HEK293 (cell line): ENCODE measurements around the gene ZFHX2.

ENCODE experiments used
- CTCF ChIA-PET: fragments of 350-600 bp; formaldehyde crosslinking; extraction: SDS; loops from one replicate; lab custom pipeline; 2021; ENCODE audit warnings: antibody characterized with exemption; lab: Yijun Ruan, JAX
- POLR2A ChIA-PET: fragments of 300-600 bp; formaldehyde crosslinking; extraction: SDS; loops from one replicate; lab custom pipeline; 2020; ENCODE audit warnings: antibody characterized with exemption, inconsistent platforms; lab: Yijun Ruan, JAX
- H3K27ac ChIP-seq: fragments of 200-500 bp; sonication (Bioruptor generic); 2 replicates; pipeline ENCODE4 v1.5.1; 2014; ENCODE audit warnings: low read depth, low read length, control low read depth, inconsistent platforms; ENCODE audit errors: extremely low read depth
- H3K36me3 ChIP-seq, 2 experiments: fragments of 200-500 bp in 1 of 2; sonication (Bioruptor generic) in 1 of 2; 1 replicate in 1 of 2; 2 replicates in 1 of 2; pipeline ENCODE4 v1.5.1; 2014 to 2017; ENCODE audit warnings: inconsistent platforms in 2 of 2, low read length in 2 of 2; ENCODE audit not compliant: control insufficient read depth in 2 of 2, insufficient read depth in 1 of 2
- H3K4me1 ChIP-seq: fragments of 200-500 bp; sonication (Bioruptor generic); 2 replicates; pipeline ENCODE4 v1.5.1; 2014; ENCODE audit warnings: mild to moderate bottlenecking, low read length, inconsistent platforms; ENCODE audit not compliant: control insufficient read depth, insufficient read depth
- H3K4me3 ChIP-seq: 2 replicates; pipeline ENCODE4 v1.5.1; 2011; ENCODE audit warnings: low read depth, mild to moderate bottlenecking, control low read depth, low read length, moderate library complexity
- H3K9me3 ChIP-seq: fragments of 200-500 bp; sonication (Bioruptor generic); 2 replicates; pipeline ENCODE4 v1.5.1; 2014; ENCODE audit warnings: low read depth, low read length, inconsistent platforms; ENCODE audit not compliant: control insufficient read depth, insufficient read depth
- GLI4 ChIP-seq: fragments of 450-650 bp; formaldehyde crosslinking; IDR thresholded peaks from 2 replicates; pipeline ENCODE4 v1.5.1; 2016; ENCODE audit warnings: missing biosample characterization, missing genetic modification characterization
- KLF16 ChIP-seq: fragments of 450-650 bp; formaldehyde crosslinking; IDR thresholded peaks from 2 replicates; pipeline ENCODE4 v1.5.1; 2017; ENCODE audit warnings: missing biosample characterization, missing genetic modification characterization
- SP7 ChIP-seq: fragments of 450-650 bp; formaldehyde crosslinking; IDR thresholded peaks from 2 replicates; pipeline ENCODE4 v1.5.1; 2016; ENCODE audit warnings: missing biosample characterization, missing genetic modification characterization
- ZFP3 ChIP-seq: fragments of 450-650 bp; formaldehyde crosslinking; IDR thresholded peaks from 2 replicates; pipeline ENCODE4 v1.5.1; 2016; ENCODE audit warnings: low read depth, missing biosample characterization, missing genetic modification characterization
- ZNF132 ChIP-seq: fragments of 450-650 bp; formaldehyde crosslinking; IDR thresholded peaks from 2 replicates; pipeline ENCODE4 v1.5.1; 2017; ENCODE audit warnings: missing biosample characterization, missing genetic modification characterization, borderline replicate concordance
- ZNF335 ChIP-seq: fragments of 450-650 bp; formaldehyde crosslinking; conservative IDR thresholded peaks from 2 replicates; pipeline ENCODE4 v1.5.1; 2016; ENCODE audit warnings: missing biosample characterization, missing genetic modification characterization
- ZNF341 ChIP-seq: fragments of 450-650 bp; formaldehyde crosslinking; IDR thresholded peaks from 2 replicates; pipeline ENCODE4; 2016; ENCODE audit warnings: low read depth, missing biosample characterization, missing genetic modification characterization
- ZNF792 ChIP-seq: fragments of 450-650 bp; formaldehyde crosslinking; IDR thresholded peaks from 2 replicates; pipeline ENCODE4 v1.5.1; 2016; ENCODE audit warnings: missing biosample characterization, missing genetic modification characterization
- TF ChIP-seq, protein P1 (sequence below): fragments of 450-650 bp; formaldehyde crosslinking; IDR thresholded peaks from 2 replicates; pipeline ENCODE4 v1.5.1; 2016; ENCODE audit warnings: missing biosample characterization, missing genetic modification characterization
- TF ChIP-seq, protein P2 (sequence below): sonication (generic); formaldehyde crosslinking; IDR thresholded peaks from 2 replicates; pipeline ENCODE4 v1.8.1; 2022; ENCODE audit warnings: mild to moderate bottlenecking, moderate library complexity, missing genetic modification reagents
- TF ChIP-seq, protein P3 (sequence below): fragments of 450-650 bp; formaldehyde crosslinking; IDR thresholded peaks from 2 replicates; pipeline ENCODE4 v1.5.1; 2016; ENCODE audit warnings: missing biosample characterization, missing genetic modification characterization
- TF ChIP-seq, protein P4 (sequence below): fragments of 450-650 bp; formaldehyde crosslinking; IDR thresholded peaks from 2 replicates; pipeline ENCODE4 v1.5.1; 2017; ENCODE audit warnings: missing biosample characterization, missing genetic modification characterization

ZFHX2 gene

DNA sequence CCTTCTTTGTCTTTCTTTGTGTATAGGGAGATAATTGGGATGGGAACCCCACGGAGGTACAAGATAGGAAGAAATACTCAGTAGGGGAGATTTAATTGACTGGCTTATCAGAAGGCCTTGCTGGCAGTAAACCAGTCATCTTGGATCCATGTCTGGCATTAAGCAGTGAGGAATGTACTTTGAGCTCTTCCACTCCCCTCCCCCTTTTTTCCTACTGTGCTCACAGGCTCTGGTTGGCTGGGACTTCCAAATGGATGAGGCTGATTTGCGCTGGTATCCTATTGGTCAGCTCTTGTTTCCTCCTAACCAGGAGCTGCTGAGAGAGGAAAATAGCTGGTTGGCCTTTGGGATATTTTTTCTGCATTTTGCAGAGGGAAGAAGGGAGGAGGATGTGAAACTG, 57.3 kb downstream of the ZFHX2 start:
- Histone ChIP-seq H3K4me1 (no peaks in the 10 kb centered on the region), H3K4me3 (no peak overlapping the region), H3K36me3 (no peaks in the 10 kb centered on the region; a peak in 1 of 3 replicates), H3K9me3 (no peaks in the 10 kb centered on the region), H3K27ac (no peak overlapping the region)
- CTCF ChIA-PET = interaction anchor here (0.6 to 0.7 kb wide), 2 partner anchors 16 to 165 kb away, joined by 3 to 7 read pairs; no protein-coding TSS in a partner anchor
- POLR2A ChIA-PET = interaction anchor here (1.0 kb wide), 1 partner anchor 9 kb away, joined by 7 read pairs; no protein-coding TSS in a partner anchor
- no peak for TF ChIP-seq ZNF132
- TF ChIP-seq ZNF335 (tag by site-specific recombination) = no peak
- TF ChIP-seq, protein P1, sequence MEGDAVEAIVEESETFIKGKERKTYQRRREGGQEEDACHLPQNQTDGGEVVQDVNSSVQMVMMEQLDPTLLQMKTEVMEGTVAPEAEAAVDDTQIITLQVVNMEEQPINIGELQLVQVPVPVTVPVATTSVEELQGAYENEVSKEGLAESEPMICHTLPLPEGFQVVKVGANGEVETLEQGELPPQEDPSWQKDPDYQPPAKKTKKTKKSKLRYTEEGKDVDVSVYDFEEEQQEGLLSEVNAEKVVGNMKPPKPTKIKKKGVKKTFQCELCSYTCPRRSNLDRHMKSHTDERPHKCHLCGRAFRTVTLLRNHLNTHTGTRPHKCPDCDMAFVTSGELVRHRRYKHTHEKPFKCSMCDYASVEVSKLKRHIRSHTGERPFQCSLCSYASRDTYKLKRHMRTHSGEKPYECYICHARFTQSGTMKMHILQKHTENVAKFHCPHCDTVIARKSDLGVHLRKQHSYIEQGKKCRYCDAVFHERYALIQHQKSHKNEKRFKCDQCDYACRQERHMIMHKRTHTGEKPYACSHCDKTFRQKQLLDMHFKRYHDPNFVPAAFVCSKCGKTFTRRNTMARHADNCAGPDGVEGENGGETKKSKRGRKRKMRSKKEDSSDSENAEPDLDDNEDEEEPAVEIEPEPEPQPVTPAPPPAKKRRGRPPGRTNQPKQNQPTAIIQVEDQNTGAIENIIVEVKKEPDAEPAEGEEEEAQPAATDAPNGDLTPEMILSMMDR = no peak
- no peak for TF ChIP-seq ZFP3 (tag by site-specific recombination)
- TF ChIP-seq, protein P2, sequence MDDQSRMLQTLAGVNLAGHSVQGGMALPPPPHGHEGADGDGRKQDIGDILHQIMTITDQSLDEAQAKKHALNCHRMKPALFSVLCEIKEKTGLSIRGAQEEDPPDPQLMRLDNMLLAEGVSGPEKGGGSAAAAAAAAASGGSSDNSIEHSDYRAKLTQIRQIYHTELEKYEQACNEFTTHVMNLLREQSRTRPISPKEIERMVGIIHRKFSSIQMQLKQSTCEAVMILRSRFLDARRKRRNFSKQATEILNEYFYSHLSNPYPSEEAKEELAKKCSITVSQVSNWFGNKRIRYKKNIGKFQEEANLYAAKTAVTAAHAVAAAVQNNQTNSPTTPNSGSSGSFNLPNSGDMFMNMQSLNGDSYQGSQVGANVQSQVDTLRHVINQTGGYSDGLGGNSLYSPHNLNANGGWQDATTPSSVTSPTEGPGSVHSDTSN (CRISPR knock-in tag) = no peak
- TF ChIP-seq ZNF341 = peak; percentile 88
- TF ChIP-seq ZNF792 (tag by site-specific recombination) = no peak

DNA sequence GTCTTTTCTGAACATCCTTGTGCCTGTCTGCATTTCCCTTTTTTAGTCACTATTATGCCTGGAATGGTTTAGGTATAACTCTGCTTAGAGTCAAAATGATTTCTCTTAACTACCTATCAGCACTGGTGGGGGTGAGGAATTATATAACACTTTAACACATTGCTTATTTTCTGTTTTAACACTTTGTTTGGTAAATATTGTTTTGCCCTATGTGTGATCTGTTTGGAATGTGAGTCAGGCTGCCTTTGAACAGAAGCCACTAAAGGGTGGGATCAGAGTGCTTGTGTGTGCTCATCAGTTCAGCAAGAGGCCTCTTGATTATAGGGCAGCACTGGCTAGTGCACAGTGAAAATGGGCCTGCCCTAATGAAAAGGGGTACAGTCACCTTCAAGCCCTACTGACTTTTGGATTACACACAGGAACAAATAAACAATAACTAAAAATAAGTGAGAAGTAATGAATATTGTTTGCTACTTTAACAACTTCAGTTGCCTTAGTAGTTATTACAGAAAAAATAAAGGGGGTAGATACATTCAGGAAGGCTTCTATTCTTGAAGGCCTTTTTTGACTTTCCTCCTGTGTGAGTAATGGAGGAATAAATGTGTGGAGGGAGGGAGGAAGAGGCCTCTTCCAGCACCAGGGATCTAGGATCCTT, 58.8 kb downstream of the ZFHX2 start:
- TF ChIP-seq SP7 (tag by site-specific recombination) (0 out of 2 replicates have a peak, but pooled peaks have one; percentile 48), GLI4 (tag by site-specific recombination) (no peak), KLF16 (tag by site-specific recombination) (no peak)
- ChIA-PET POLR2A (no interaction called here), CTCF (interaction anchor here (0.6 kb wide), 2 partner anchors 437 to 1470 kb away, joined by 3 read pairs; no protein-coding TSS in a partner anchor)
- Histone ChIP-seq H3K27ac (no peak overlapping the region), H3K36me3 (peaks cover 4 to 8% of the 10 kb centered on the region in 2 experiments; a peak in 2 of 3 replicates), H3K9me3 (no peaks in the 10 kb centered on the region), H3K4me1 (no peaks in the 10 kb centered on the region), H3K4me3 (no peak overlapping the region)

DNA sequence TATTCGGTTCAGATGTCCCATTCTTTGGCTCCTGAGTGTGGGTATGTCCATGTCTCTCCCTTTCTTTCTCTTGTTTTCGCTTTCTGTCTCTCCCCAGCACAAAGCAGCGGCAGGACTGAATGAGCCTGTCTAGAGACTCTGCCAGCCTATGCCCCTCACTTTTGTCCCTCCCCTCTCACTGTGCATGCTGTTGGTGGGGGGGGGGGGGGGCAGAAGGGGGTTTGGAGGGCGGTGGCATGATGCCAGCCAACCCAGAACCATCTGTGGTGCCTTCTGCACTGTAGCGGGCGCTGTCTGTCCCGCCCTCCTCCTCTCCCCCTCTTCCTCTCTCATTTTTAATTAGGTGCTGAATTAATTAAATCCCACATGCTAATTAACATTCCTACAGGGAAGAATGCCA, 64.3 kb downstream of the ZFHX2 start:
- POLR2A ChIA-PET = no interaction called here
- TF ChIP-seq, protein P3, sequence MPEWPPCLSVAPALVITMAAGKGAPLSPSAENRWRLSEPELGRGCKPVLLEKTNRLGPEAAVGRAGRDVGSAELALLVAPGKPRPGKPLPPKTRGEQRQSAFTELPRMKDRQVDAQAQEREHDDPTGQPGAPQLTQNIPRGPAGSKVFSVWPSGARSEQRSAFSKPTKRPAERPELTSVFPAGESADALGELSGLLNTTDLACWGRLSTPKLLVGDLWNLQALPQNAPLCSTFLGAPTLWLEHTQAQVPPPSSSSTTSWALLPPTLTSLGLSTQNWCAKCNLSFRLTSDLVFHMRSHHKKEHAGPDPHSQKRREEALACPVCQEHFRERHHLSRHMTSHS (tag by site-specific recombination) = no peak
- TF ChIP-seq, protein P4, sequence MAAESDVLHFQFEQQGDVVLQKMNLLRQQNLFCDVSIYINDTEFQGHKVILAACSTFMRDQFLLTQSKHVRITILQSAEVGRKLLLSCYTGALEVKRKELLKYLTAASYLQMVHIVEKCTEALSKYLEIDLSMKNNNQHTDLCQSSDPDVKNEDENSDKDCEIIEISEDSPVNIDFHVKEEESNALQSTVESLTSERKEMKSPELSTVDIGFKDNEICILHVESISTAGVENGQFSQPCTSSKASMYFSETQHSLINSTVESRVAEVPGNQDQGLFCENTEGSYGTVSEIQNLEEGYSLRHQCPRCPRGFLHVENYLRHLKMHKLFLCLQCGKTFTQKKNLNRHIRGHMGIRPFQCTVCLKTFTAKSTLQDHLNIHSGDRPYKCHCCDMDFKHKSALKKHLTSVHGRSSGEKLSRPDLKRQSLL = no peak
- CTCF ChIA-PET = interaction anchor here (0.7 to 1.3 kb wide), 4 partner anchors 9 to 74 kb away, joined by 3 to 5 read pairs (median 4); no protein-coding TSS in a partner anchor
- H3K4me3 ChIP-seq = no peak overlapping the region
- H3K4me1 ChIP-seq = no peaks in the 10 kb centered on the region
- H3K36me3 ChIP-seq = peaks cover 4 to 43% of the 10 kb centered on the region in 2 experiments; a peak in 2 of 3 replicates
- no peak overlapping the region for H3K27ac ChIP-seq
- no peaks in the 10 kb centered on the region for H3K9me3 ChIP-seq
